DMS 273 treated with DMSO at 0.1 percent for 48 hours (cell line): Measurements from ENCODE around the gene ACADVL.
"Not testable (repeated sequence)": the region's sequence is repeated elsewhere in the genome, so short reads cannot be mapped to it uniquely, and the experiment has no call there.

Experiments used
- DNase-seq: peaks from one replicate; lab custom pipeline; 2025; lab: John Stamatoyannopoulos, UW

The ACADVL gene

DNA sequence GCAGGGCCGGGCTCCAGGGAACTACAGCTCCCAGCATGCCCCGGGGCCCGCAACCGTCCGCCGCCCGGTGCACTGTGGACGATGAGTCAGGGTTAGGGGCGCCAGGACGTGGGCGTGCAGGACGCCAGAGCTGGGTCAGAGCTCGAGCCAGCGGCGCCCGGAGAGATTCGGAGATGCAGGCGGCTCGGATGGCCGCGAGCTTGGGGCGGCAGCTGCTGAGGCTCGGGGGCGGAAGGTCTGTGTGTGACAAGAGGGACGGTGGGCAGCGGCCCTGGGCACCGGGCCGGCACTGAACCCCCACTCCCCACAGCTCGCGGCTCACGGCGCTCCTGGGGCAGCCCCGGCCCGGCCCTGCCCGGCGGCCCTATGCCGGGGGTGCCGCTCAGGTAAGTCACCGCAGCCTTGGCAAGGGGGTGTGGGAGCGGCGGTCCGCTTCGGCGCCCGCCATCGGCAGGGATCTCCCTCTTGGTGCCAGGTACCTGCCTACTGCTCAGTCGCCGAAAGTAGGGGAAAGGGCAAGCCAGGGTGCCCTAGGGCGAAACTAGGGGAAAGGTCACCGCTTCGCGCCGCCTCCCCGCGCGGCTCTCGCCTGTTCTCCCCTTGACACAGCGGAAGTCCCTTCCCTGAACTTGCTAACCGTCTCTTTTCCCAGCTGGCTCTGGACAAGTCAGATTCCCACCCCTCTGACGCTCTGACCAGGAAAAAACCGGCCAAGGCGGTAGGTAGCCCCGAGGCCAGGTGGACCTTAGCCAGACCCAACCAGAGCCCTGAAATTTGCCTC, at the start of gene ACADVL, which contains the start of gene DLG4:
TSS of gene ACADVL (plus strand) at position 127 of the 781 bp plus-strand sequence. CDS start at position 174, 47 bp downstream.
TSS of gene DLG4 (minus strand) at position 25 of the 781 bp plus-strand sequence.
- DNase-seq = no peak

DNA sequence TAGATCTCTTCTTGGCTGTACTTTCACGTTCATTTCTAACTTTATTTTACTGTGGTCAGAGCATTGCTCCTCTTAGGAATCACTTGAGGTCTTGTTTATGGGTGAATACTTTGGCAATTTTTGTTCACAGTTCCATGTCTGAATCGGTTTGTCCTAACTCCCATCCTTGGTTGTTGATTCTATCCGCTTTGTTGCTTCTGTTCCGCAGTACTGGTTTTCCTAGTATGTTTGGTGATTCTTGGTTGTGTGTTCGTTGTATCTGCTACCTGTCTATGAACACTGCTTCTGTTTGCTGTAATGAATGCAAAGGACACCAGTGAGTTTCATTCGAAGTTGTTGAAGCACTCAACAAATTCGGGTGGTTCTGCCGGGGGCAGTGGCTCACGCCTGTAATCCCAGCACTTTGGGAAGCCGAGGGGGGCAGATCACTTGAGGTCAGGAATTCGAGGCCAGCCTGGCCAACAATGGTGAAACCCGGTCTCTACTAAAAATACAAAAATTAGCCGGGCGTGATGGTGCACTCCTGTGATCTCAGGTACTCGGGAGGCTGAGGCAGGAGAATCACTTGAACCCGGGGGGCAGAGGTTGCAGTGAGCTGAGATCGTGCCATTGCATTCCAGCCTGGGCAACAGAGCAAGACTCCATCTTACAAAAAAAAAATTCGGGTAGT, 47.1 kb upstream of the ACADVL start:
- DNase-seq = not testable (repeated sequence)

DNA sequence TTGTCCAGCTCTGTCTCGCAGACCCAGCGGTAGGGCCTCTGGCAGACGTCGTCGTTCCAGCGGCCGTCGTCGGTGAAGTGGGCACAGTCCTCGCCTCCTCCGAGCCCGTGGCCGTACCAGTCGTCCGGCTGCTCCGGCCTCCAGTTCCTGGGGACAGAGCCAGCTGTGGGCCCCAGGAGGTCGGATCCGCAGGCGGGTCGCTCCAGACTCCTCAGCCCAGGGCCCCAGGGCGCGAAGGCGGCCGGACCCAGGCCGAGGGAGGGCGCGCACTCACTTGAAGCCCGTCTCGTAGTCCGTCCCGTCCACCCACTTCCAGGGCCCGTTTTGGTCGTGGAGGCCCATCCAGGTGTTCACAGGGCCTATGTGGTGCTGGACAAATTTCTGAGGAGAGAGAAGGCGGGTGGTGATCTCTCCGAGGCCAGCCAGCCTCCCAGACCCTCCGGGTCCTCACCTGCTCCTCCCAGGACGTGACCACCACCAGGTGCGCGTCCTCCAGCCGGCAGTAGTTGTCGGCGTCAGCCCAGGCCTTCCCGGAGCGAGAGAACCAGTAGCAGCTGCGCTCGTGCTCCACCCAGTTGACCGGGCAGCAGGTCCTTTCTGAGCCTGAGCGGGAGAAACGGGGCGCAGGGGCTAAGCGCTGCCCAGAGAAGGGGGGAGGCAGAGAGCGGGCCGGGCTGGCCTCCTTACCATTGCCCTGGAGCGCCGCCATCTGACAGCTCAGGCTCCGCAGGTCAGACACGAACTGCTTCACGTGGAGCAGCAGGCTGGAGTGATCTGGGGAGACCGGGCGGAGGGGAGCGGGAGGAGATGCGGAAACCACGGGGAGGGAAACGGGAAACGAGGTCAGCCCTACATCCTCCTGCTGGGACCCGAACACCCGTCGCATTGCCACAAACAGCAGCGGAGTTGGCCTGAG, 45.8 kb upstream of the ACADVL start:
- DNase-seq = no peak

DNA sequence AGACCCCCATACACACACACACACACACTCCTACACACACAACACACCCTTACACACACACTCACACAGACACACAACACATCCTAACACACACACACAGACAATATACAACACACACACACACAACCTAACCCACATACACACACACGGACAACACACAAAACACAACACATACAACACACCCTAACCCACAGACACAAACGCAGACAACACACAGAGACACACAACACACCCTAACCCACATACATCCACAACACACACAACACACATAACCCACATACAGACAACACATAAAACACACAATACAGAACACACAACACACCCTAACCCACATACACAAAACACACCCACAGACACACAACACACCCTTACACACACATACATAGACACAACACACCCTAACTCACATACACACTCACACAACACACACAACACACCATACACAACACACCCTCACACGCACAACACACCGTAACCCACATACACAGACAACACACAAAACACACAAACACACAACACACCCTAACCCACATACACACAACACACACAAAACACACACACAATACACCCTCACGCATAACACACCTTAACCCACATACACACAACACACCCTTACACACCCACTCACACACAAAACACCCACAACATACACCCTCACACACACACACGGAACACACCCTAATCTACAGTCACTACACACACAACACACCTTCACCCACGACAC, 45.0 kb upstream of the ACADVL start:
- no peak for DNase-seq

DNA sequence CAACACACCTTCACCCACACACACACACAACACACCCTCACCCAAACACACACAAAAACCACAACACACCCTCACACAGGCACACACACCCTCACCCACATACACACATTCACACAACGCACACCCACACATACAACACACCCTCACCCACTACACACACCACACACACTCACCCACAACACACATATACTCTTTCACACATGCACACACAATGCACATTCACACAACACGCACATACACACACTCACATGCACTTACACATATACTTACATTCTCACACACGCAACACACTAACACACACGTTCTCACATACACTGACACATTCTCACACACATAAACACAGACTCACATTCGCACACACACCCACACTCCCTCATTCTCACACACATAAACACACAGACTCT, 44.4 kb upstream of the ACADVL start:
- no peak for DNase-seq

DNA sequence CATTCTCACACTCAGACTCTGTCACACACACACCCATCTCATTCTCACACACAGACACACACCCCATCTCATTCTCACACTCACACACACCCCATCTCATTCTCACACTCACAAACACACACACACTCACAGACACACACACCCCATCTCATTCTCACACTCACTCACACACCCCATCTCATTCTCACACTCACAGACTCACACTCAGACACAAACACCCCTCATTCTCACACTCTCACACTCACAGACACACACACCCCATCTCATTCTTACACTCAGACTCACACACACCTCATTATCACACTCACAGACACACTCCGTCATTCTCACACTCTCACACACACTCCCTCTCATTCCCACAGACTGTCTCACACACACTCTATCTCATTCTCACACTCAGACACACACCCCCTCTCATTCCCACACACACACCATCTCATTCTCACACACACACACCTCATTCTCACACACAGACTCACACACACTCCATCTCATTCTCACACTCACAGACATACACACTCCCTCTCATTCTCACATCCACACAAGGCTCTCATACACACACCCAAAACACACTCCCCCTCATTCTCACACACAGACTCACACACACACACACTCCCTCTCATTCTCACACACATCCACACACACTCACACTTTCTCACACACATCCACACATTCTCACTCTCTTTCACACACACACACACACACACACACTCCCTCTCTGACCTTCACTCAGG, 43.5 kb upstream of the ACADVL start:
- no peak for DNase-seq

DNA sequence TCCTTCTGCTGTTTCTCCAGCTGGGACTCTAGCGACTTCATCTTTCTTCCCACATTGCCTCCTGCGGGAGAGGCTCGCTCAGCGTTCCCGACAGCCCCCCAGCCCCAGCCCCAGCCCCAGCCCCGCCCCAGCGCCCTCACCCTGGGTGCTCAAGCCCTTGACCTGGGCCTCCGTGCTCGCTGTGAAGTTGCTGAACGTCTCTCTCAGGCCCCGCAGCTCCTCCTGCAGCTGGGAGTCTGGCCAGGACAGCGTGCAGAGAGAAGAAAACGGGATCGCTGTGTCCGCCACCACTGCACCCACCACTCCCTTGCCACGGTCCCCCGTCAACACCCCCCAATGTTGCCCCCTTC, 42.9 kb upstream of the ACADVL start:
- DNase-seq = no peak

DNA sequence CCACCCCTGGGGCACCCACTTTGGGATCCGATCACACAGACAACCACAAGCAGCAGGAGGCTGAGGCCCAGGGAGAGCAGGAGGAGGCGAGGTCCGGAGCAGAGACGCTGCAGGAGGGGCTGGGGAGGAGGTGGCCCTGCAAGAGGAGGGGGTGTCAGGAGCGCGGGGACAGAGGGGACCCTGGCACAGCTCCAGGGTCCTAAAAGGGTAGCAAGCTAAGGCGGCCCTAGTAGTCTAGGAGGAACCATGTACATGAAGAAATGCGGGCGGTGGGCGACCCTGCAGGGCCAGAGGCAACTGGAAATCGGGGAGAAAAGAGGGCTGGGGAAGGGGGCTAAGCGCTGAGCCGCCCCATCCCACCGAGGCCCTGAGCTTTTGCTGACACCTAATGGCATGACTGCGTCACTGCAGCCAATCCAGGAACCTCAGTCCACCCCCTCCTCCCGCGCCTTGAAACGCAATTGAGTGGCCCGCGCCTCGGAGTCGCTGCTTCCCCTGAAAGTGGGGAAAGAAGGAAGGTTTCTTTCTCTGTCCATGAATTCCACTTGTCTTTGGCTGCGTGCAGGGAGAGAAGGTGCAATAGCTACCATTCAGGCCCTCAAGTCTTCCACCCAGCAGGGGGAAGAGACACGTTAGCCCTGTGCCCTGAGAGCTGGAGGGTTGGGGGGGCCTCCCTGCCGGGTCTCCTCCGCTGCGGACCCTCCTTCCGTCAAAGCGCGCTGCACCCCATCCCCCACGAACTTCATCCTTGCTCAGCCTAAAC, 42.4 kb upstream of the ACADVL start:
- DNase-seq = no peak

DNA sequence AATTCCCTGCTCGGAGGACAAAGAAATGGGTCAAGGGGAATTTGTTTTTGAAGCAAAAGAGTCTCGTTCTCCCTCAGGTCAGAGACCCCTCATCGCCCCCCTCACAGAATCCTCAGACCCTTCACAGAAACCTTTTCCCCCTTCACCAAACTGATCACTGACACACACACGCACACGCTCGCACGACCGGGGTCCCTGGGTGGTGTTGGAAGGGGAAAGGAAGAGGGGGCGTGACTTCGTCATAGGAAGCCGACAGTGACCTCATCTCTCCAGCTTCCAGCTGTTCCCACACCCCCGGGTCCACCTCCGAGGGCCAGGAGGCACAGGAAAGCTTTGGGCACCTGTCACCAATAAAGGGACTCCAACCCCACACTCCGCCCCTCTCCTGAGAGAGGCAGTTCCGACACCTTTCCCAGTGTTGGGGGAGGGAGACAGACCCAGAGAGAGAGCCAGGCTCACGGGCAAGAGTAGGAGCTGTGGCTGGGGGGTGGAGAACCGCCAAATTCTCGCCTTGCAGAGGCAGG, 41.7 kb upstream of the ACADVL start:
- DNase-seq = no peak

DNA sequence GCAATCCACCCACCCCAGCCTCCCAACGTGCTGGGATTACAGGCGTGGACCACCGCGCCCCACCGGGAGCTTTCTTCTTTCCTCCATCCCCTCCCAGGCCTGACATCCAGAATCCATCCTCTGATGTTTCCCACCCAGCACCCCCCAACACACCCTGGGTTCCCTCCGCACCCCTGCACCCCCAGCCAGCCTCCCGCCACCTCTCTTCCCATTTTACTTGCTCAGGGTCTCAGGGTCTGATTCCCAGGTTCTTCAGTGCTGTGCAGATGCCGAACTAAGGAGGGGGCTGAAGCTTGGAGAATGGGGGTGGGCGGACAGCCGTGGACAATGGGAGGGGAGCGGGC, 40.8 kb upstream of the ACADVL start:
- no peak for DNase-seq

DNA sequence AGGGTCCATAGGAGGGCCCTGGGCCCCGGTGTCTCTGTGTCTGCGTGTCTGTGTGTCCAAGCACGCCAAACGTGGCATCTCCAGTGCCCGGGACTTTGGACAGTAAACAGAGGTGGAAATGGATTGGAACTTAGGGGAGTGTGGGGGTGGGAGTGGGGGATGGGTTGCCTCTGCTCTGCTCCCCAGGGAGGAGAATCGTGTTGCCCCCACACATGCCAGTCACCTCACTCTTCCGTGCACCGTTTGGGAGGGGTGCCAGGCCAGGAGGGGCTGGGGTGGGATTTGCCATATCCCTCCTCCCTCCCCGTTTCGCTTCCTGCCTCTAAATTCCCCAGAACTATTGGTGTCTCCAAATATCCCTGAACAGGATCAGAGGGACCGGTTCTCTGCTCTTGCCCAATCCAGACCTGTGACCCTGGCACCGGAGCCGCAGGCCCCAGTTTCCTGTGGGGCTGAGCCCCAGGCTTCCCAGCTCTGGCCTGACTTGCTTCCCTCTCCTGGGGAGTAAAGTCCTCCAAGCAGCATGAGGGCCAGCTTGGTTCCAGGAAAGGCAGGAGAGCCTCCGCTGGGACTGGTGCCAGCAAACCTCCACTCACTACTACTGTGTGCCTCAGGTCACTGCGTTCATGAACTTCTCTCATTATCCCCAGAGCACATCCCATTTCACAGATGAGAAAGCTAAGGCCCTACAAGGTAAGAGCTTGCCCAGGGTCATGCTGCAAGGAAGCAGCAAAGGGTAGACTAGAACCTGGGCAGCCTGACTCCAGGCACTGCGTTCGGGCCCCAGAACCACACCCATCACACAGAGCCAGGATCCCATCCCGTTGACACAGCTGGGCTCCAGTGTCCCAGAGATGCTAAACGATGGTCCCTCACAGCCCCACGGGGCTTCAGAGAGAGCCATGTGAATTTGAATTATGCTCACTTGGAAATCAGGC, 40.2 kb upstream of the ACADVL start, which contains the start of gene ASGR1:
TSS of gene ASGR1 (minus strand) at position 54 of the 938 bp plus-strand sequence. CDS start 807 bp downstream, outside the sequence.
- DNase-seq = no peak

DNA sequence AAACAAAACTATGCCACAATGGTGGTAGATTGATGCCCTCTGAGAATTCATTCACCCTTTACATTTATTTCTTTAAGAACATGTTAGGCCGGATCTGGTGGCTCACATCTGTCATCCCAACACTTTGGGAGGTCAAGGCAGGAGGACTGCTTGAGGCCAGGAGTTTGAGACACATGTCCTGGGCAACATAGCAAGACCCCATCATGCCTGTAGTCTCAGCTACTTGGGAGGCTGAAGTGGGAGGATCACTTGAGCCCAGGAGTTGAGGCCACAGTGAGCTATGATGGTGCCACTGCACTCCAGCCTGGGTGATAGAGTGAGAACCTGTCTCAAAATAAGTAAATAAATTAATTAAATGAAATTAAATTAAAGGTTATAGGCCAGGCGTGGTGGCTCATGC, 37.6 kb upstream of the ACADVL start:
- not testable (repeated sequence) for DNase-seq

DNA sequence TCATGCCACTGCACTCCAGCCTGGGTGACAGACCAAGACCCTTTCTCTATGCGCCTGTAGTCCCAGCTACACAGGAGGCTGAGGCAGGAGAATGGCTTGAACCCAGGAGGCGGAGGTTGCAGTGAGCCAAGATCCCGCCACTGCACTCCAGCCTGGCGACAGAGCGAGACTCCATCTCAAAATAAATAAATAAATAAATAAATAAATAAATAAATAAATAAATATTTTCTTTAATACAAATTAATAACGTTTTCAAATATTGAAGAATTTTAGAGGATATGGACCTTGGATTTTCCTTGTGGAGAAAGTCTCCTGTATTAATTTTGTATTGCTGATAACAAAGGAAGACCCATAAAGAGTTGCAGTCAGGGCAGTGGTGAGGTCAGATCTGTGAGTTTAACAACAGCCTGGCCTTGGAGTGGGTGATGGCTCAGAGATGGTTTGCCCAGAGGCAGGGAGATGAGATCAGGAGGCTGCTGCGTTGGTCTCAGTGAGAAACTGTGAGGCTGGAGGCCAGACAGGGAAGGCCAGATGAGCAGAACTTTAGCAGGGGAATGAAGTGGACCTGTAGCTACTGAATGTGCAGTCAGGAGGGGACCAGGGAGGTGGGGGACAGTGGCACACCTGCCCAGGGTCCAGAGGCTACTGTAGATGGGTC, 36.2 kb upstream of the ACADVL start:
- DNase-seq = no peak

DNA sequence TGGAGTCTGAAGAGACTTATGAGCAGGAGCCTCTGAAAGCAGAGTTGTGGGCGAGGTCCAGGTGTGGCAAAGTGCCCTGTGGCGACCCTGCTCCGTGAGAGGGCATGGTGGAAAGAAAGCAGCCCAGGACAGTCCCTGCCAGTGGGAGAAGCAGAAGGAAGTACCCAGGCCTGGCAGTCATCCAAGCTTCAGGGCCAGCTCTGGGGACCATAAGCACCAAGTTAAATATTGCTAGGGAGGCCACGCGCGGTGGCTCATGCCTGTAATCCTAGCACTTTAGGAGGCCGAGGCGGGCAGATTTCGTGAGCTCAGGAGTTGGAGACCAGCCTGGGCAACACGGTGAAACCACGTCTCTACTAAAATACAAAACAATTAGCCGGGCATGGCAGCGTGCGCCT, 35.6 kb upstream of the ACADVL start:
- DNase-seq = no peak

DNA sequence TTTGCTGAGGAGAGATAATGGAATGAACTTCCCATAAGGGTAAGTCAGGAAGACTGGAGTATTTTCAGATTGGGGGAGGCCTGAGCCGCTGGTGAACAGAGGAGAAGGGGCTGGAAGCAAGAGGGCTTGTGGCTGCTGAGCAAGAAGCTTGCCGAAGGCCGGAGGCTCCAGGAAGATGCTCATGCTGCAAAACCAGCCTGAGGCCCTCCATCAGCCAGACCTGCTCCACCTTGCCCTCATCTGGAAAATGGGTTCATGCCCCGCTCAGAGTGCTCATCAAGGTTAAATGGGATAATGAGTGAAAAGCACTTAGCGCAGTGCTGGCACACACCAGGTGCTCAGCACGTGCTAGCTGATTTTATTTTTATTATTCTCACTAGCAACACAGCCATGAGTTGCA, 35.1 kb upstream of the ACADVL start:
- DNase-seq = no peak

DNA sequence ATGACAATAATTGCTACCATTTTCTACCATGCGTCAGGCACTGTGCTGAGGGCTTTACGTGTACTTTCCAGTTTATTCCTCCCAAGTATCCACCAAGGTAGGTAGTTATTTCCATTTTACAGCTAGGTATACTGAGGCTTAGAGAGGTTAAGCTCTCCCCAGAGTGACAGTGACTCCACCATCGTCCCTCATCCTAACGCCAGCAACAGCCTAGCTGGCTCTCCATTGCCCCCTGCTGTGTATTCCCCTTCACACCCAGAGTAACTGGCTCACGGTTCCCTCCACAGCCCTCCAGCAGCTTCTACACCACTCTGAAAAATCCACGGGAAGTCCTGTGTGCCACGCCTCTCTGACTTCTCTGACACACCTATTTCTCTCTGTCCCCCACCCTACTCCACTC, 33.5 kb upstream of the ACADVL start:
- DNase-seq = no peak

DNA sequence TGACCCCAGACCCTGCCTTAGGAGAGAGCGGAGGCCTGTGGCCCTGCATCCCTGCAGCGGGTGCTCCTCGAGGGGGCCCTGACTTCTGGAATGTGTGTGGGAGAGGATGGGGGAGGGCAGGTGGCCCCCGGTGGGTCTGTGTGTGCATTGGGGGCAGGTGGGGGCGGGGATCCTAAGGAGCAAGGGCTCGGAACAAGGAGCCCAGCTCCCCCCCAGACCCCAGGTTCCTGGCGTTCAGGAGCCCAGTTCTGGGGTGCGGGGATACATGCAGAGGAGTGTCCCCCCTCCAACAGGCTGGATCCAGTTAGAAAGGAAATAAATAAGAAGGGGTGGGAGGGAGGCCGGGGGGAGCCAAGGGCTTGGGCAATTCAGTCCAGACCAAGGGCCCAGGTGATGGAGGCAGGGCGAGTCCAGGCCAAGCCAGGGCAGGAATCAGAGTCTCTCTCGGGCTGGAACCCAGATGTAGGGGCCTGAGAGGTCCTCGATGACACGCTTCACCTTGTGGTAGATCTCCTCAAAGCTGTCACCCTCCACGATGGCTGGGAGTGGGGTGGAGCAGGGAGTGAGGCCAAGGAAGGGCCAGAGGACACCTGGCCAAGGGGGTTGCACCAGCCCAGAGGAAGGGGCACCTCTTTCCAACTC, 29.3 kb upstream of the ACADVL start:
- DNase-seq = no peak

DNA sequence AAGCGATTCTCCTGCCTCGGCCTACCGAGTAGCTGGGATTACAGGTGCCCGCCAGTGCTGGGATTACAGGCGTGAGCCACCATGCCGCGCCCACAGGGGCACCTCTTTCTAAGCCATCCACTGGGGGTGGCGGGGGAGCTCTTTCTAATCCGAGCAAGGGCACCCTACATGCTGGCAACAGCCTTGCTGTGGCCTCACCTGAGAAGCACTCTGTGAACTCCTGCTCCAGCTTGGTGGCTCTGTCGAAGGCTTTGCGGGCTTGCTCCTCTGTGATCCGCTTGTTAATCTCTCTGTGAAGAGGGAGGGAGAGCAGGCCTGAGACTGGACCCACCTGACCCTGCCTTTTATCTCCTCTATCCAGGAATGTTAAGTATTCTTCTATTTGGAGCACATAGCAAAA, 28.7 kb upstream of the ACADVL start:
- DNase-seq = no peak
